ENCODE data around the gene STAC.

Gene STAC

GRCh38 chr3:36394176-36394575 lies 13.9 kb downstream of the STAC start:
- no peak overlapping the region for H3K27ac Mint-ChIP-seq
- no peak overlapping the region for H3K4me3 Mint-ChIP-seq
- DNase-seq (no peak), ATAC-seq (replicated peaks) (no peak)
- H3K9me3 Mint-ChIP-seq = peaks cover 0 to 2% of the 10 kb centered on the region in 2 donors
- H3K4me1 Mint-ChIP-seq = no peaks in the 10 kb centered on the region
- no peaks in the 10 kb centered on the region for H3K36me3 Mint-ChIP-seq
- peaks cover 10 to 15% of the 10 kb centered on the region in 2 donors for H3K27me3 Mint-ChIP-seq

DNA sequence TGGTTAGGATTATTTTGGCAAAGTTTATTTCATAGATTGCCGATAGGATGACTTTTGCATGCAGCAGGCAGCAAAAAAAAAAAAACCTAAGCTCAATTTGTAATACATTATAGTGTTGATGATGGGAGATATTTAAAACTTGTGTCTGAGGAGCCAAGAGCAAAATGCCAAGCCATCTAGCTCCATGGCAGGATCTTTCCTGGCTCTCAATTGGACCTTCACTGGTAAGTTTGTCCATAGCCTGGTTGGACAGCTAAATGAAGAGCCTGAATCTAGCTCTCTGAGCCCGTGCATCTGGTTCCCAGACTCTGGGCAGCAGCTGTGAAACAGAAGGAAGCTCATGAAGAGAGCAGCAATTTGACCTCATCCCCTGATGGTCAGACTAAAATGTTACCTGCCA lies 17.5 kb downstream of the STAC start:
- DNase-seq = no peak
- H3K27me3 Mint-ChIP-seq = peaks cover 3 to 10% of the 10 kb centered on the region in 2 donors
- no peak overlapping the region for H3K27ac Mint-ChIP-seq
- no peak for ATAC-seq (replicated peaks)
- no peaks in the 10 kb centered on the region for H3K36me3 Mint-ChIP-seq
- H3K9me3 Mint-ChIP-seq = peaks cover 0 to 2% of the 10 kb centered on the region in 2 donors
- H3K4me1 Mint-ChIP-seq = no peaks in the 10 kb centered on the region
- no peak overlapping the region for H3K4me3 Mint-ChIP-seq

DNA sequence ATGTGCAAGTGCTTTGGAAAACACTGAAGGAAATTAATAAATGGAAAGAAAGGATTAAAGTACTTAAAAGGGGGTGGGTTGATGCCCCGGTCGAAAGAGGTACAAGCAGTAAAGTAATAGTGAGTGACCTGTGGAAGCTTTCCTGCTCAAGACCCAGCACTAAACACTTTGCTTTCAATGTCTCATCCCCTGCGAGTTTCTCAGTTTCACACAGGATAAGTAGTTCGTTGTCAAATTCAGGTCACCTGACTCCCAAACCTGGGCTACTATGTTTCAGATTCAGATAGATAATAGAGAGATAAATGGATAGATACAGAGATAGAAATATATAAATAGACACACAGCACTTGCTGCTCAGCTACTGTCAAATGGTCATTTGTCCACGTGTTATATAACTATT lies 19.6 kb downstream of the STAC start:
- Mint-ChIP-seq H3K36me3 (no peaks in the 10 kb centered on the region), H3K4me1 (no peaks in the 10 kb centered on the region), H3K9me3 (peaks cover 0 to 2% of the 10 kb centered on the region in 2 donors), H3K4me3 (no peak overlapping the region), H3K27ac (no peak overlapping the region), H3K27me3 (peaks cover 0 to 10% of the 10 kb centered on the region in 2 donors)
- no peak for DNase-seq
- ATAC-seq (replicated peaks) = no peak

DNA sequence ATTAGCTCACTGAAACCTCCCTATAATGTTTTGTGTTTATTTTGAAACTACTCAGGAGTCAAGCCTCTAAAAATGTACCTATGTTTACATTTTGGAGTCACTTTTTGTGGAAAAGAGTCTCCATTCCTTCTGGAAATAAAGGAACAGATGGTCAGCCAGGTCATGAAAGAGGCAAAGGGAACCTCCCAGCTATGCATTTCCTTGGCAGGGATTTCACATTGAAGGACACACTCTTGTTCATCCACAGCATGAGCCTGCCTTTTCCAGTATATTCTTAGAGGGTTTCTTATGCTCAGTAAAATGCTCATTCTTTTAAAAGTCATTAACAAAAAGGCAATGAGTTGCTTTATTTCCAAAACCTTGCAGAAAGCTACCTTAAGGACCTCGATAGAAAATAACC lies 20.8 kb downstream of the STAC start:
- peaks cover 0 to 10% of the 10 kb centered on the region in 2 donors for H3K27me3 Mint-ChIP-seq
- no peaks in the 10 kb centered on the region for H3K4me1 Mint-ChIP-seq
- no peak overlapping the region for H3K4me3 Mint-ChIP-seq
- peaks cover 0 to 2% of the 10 kb centered on the region in 2 donors for H3K9me3 Mint-ChIP-seq
- ATAC-seq (replicated peaks) (no peak), DNase-seq (no peak)
- no peaks in the 10 kb centered on the region for H3K36me3 Mint-ChIP-seq
- no peak overlapping the region for H3K27ac Mint-ChIP-seq

- no peaks in the 10 kb centered on the region for H3K4me1 Mint-ChIP-seq
- H3K27me3 Mint-ChIP-seq = peaks cover 0 to 5% of the 10 kb centered on the region in 2 donors
- DNase-seq = no peak
- H3K4me3 Mint-ChIP-seq = no peak overlapping the region
- no peaks in the 10 kb centered on the region for H3K9me3 Mint-ChIP-seq
- no peak for ATAC-seq (replicated peaks)
- H3K27ac Mint-ChIP-seq = no peak overlapping the region
- H3K36me3 Mint-ChIP-seq = no peaks in the 10 kb centered on the region
Measured at GRCh38 chr3:36403661-36404060, 23.4 kb downstream of the STAC start.

- Mint-ChIP-seq H3K4me1 (no peaks in the 10 kb centered on the region), H3K27ac (no peak overlapping the region), H3K27me3 (no peaks in the 10 kb centered on the region), H3K36me3 (no peaks in the 10 kb centered on the region), H3K4me3 (no peak overlapping the region), H3K9me3 (no peaks in the 10 kb centered on the region)
- ATAC-seq (replicated peaks) (no peak), DNase-seq (no peak)
Measured at GRCh38 chr3:36405190-36405589, 24.9 kb downstream of the STAC start.

DNA sequence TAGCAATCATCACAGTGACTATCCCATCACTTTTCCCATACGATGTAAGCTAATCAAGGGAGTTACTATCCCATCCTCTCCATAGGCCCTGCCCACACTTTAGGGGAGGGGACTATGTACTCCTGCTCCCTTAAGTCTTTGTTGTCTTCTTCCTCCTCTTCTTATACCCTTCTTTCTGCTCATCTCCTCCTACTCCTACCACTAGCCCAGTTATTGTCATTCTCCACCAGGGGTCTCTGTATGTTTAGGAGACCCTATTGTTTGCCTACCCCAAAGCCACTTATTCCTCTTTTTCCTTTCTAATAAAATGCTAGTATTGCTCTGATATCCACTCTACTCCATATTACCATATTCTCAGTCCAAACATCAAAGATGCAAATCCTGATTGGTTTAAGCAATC lies 27.8 kb downstream of the STAC start:
- H3K27me3 Mint-ChIP-seq = no peaks in the 10 kb centered on the region
- no peaks in the 10 kb centered on the region for H3K36me3 Mint-ChIP-seq
- no peak for DNase-seq
- H3K27ac Mint-ChIP-seq = no peak overlapping the region
- H3K4me3 Mint-ChIP-seq = no peak overlapping the region
- H3K4me1 Mint-ChIP-seq = no peaks in the 10 kb centered on the region
- no peaks in the 10 kb centered on the region for H3K9me3 Mint-ChIP-seq
- no peak for ATAC-seq (replicated peaks)

- no peaks in the 10 kb centered on the region for H3K9me3 Mint-ChIP-seq
- H3K36me3 Mint-ChIP-seq = no peaks in the 10 kb centered on the region
- no peak for ATAC-seq (replicated peaks)
- no peaks in the 10 kb centered on the region for H3K27me3 Mint-ChIP-seq
- no peaks in the 10 kb centered on the region for H3K4me1 Mint-ChIP-seq
- H3K27ac Mint-ChIP-seq = no peak overlapping the region
- no peak overlapping the region for H3K4me3 Mint-ChIP-seq
- DNase-seq = no peak
Measured at GRCh38 chr3:36409862-36410261, 29.6 kb downstream of the STAC start.

GRCh38 chr3:36411587-36411986 lies 31.3 kb downstream of the STAC start:
- Mint-ChIP-seq H3K4me3 (no peak overlapping the region), H3K4me1 (no peaks in the 10 kb centered on the region), H3K27me3 (no peaks in the 10 kb centered on the region), H3K36me3 (no peaks in the 10 kb centered on the region), H3K27ac (no peak overlapping the region), H3K9me3 (peaks cover 0 to 4% of the 10 kb centered on the region in 2 donors)
- ATAC-seq (replicated peaks) (no peak), DNase-seq (no peak)

- Mint-ChIP-seq H3K27me3 (no peaks in the 10 kb centered on the region), H3K4me3 (no peak overlapping the region), H3K4me1 (no peaks in the 10 kb centered on the region), H3K36me3 (no peaks in the 10 kb centered on the region), H3K9me3 (peaks cover 0 to 4% of the 10 kb centered on the region in 2 donors), H3K27ac (no peak overlapping the region)
- ATAC-seq (replicated peaks) (no peak), DNase-seq (no peak)
Measured at GRCh38 chr3:36416599-36416998, 36.3 kb downstream of the STAC start.

GRCh38 chr3:36417237-36417636 lies 36.9 kb downstream of the STAC start:
- H3K4me1 Mint-ChIP-seq = no peaks in the 10 kb centered on the region
- no peaks in the 10 kb centered on the region for H3K27me3 Mint-ChIP-seq
- DNase-seq (no peak), ATAC-seq (replicated peaks) (no peak)
- no peak overlapping the region for H3K4me3 Mint-ChIP-seq
- H3K27ac Mint-ChIP-seq = no peak overlapping the region
- peaks cover 0 to 4% of the 10 kb centered on the region in 2 donors for H3K9me3 Mint-ChIP-seq
- H3K36me3 Mint-ChIP-seq = no peaks in the 10 kb centered on the region

- H3K4me1 Mint-ChIP-seq = no peaks in the 10 kb centered on the region
- no peak for ATAC-seq (replicated peaks)
- no peak for DNase-seq
- no peak overlapping the region for H3K27ac Mint-ChIP-seq
- no peak overlapping the region for H3K4me3 Mint-ChIP-seq
- peaks cover 0 to 4% of the 10 kb centered on the region in 2 donors for H3K9me3 Mint-ChIP-seq
- H3K27me3 Mint-ChIP-seq = no peaks in the 10 kb centered on the region
- H3K36me3 Mint-ChIP-seq = no peaks in the 10 kb centered on the region
Measured at GRCh38 chr3:36418296-36418695, 38.0 kb downstream of the STAC start.

- H3K27ac Mint-ChIP-seq = no peak overlapping the region
- ATAC-seq (replicated peaks) (no peak), DNase-seq (no peak)
- H3K27me3 Mint-ChIP-seq = no peaks in the 10 kb centered on the region
- no peaks in the 10 kb centered on the region for H3K9me3 Mint-ChIP-seq
- H3K36me3 Mint-ChIP-seq = no peaks in the 10 kb centered on the region
- peaks cover 0 to 5% of the 10 kb centered on the region in 2 donors for H3K4me1 Mint-ChIP-seq
- no peak overlapping the region for H3K4me3 Mint-ChIP-seq
Measured at GRCh38 chr3:36428445-36428844, 48.1 kb downstream of the STAC start.

- no peak for DNase-seq
- H3K27me3 Mint-ChIP-seq = no peaks in the 10 kb centered on the region
- no peak overlapping the region for H3K27ac Mint-ChIP-seq
- ATAC-seq (replicated peaks) = no peak
- H3K9me3 Mint-ChIP-seq = no peaks in the 10 kb centered on the region
- H3K4me3 Mint-ChIP-seq = no peak overlapping the region
- H3K4me1 Mint-ChIP-seq = peaks cover 0 to 5% of the 10 kb centered on the region in 2 donors
- H3K36me3 Mint-ChIP-seq = no peaks in the 10 kb centered on the region
Measured at GRCh38 chr3:36429986-36430485, 49.7 kb downstream of the STAC start.

DNA sequence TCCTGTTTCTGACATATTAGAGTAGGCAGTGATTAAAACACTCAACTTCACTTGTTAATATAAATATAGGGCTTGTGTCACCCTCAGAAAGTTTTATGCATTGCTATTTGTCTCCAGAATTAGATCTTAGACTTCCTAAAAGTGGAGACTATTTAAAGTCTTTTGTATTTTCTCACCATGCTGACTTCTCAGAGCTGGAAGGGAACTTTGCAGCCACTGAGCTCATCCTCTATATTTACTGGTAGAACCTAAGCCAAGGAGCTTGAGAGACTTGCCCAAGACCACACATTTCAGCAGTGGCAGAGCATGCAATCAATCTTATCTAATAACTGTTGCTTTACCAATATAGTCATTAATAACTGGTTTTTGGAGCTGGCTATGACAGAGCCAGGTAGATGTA lies 53.2 kb downstream of the STAC start:
- no peak for DNase-seq
- H3K9me3 Mint-ChIP-seq = no peaks in the 10 kb centered on the region

More for the DNA sequence above, 53.2 kb downstream of the STAC start:
- Mint-ChIP-seq H3K27ac (no peak overlapping the region), H3K4me1 (peaks cover 0 to 2% of the 10 kb centered on the region in 2 donors), H3K36me3 (no peaks in the 10 kb centered on the region), H3K4me3 (no peak overlapping the region), H3K27me3 (no peaks in the 10 kb centered on the region)
- ATAC-seq (replicated peaks) = no peak

Data from stimulated activated naive B cell treated with anti-CD40 and anti-IgM and Interleukin-4, amounts not matched to agents 10 μg/mL and 1 μg/mL and 100 μg/mL, for 72 hours (primary cell).